ENCODE measurements around the gene ORC2.
"Not testable (repeated sequence)": the region's sequence is repeated elsewhere in the genome, so short reads cannot be mapped to it uniquely, and the experiment has no call there.

ORC2 gene

GRCh38 chr2:200966770-200967169, 3.3 kb upstream of the ORC2 start:
- no peak overlapping the region for H3K9ac ChIP-seq (ENCODE audit: low read length)
- H3K27ac ChIP-seq (ENCODE audit: low read length): no peak overlapping the region
- TF ChIP-seq EZH2phosphoT487 (IDR thresholded peaks at IDR 0.05; ENCODE audit: low read depth): no peak
- no peak for TF ChIP-seq CTCF (IDR thresholded peaks at IDR 0.05; ENCODE audit: low read depth, low read length)
- no peaks in the 10 kb centered on the region for H3K9me3 ChIP-seq (ENCODE audit: insufficient read depth, low read length)
- H3K4me1 ChIP-seq (ENCODE audit: low read length): peaks cover 23% of the 10 kb centered on the region
- peaks cover 24% of the 10 kb centered on the region for H3K79me2 ChIP-seq (ENCODE audit: low read length)
- H3K4me2 ChIP-seq (ENCODE audit: low read length): no peak overlapping the region
- H2AFZ ChIP-seq (ENCODE audit: low read depth, low read length): no peak overlapping the region
- H4K20me1 ChIP-seq (ENCODE audit: insufficient read depth, low read length): peaks cover 9% of the 10 kb centered on the region; the same call in 1 of the 2 replicates
- H3K4me3 ChIP-seq (ENCODE audit: low read length): no peak overlapping the region
- peaks cover 3% of the 10 kb centered on the region for H3K36me3 ChIP-seq (replicated peaks; ENCODE audit: low read depth, low read length)
- H3K27me3 ChIP-seq (ENCODE audit: low read depth, low read length): no peaks in the 10 kb centered on the region

- H3K27me3 ChIP-seq (ENCODE audit: low read depth, low read length): no peaks in the 10 kb centered on the region
- peak overlapping the region; percentile 85 for H3K4me3 ChIP-seq (ENCODE audit: low read length)
- H3K4me2 ChIP-seq (ENCODE audit: low read length): peak overlapping the region; percentile 78
- peaks cover 46% of the 10 kb centered on the region for H3K79me2 ChIP-seq (ENCODE audit: low read length)
- H3K9me3 ChIP-seq (ENCODE audit: insufficient read depth, low read length): no peaks in the 10 kb centered on the region
- peak overlapping the region; percentile 82 for H3K9ac ChIP-seq (ENCODE audit: low read length)
- H4K20me1 ChIP-seq (ENCODE audit: insufficient read depth, low read length): peaks cover 11% of the 10 kb centered on the region; the same call in 1 of the 2 replicates
- no peak for TF ChIP-seq CTCF (IDR thresholded peaks at IDR 0.05; ENCODE audit: low read depth, low read length)
- no peak for TF ChIP-seq EZH2phosphoT487 (IDR thresholded peaks at IDR 0.05; ENCODE audit: low read depth)
- peaks cover 37% of the 10 kb centered on the region for H3K4me1 ChIP-seq (ENCODE audit: low read length)
- H3K27ac ChIP-seq (ENCODE audit: low read length): no peak overlapping the region
- peaks cover 4% of the 10 kb centered on the region for H3K36me3 ChIP-seq (replicated peaks; ENCODE audit: low read depth, low read length)
- no peak overlapping the region for H2AFZ ChIP-seq (ENCODE audit: low read depth, low read length)
Observed at GRCh38 chr2:200964498-200964897, 1.0 kb upstream of the ORC2 start.

GRCh38 chr2:200963918-200964252, 425 bp upstream of the ORC2 start:
- peaks cover 11% of the 10 kb centered on the region; the same call in 1 of the 2 replicates for H4K20me1 ChIP-seq (ENCODE audit: insufficient read depth, low read length)
- peaks cover 52% of the 10 kb centered on the region for H3K79me2 ChIP-seq (ENCODE audit: low read length)
- H3K4me3 ChIP-seq (ENCODE audit: low read length): peak overlapping the region; percentile 85
- not testable (repeated sequence) for H3K9me3 ChIP-seq (ENCODE audit: insufficient read depth, low read length); H3K27me3 ChIP-seq (ENCODE audit: low read depth, low read length); H3K36me3 ChIP-seq (replicated peaks; ENCODE audit: low read depth, low read length)
- peak overlapping the region; percentile 66; the same call in 1 of the 2 replicates for H2AFZ ChIP-seq (ENCODE audit: low read depth, low read length)
- peak overlapping the region; percentile 78 for H3K4me2 ChIP-seq (ENCODE audit: low read length)
- H3K9ac ChIP-seq (ENCODE audit: low read length): peak overlapping the region; percentile 82
- peak overlapping the region; percentile 31; the same call in 1 of the 2 replicates for H3K27ac ChIP-seq (ENCODE audit: low read length)
- peaks cover 43% of the 10 kb centered on the region for H3K4me1 ChIP-seq (ENCODE audit: low read length)

GRCh38 chr2:200962811-200963123, 693 bp downstream of the ORC2 start:
- peak overlapping the region; percentile 91 for H3K4me2 ChIP-seq (ENCODE audit: low read length)
- H3K79me2 ChIP-seq (ENCODE audit: low read length): peaks cover 58% of the 10 kb centered on the region
- H3K27me3 ChIP-seq (ENCODE audit: low read depth, low read length): no peaks in the 10 kb centered on the region
- H3K9me3 ChIP-seq (ENCODE audit: insufficient read depth, low read length): no peaks in the 10 kb centered on the region
- H2AFZ ChIP-seq (ENCODE audit: low read depth, low read length): peak overlapping the region; percentile 80
- peaks cover 47% of the 10 kb centered on the region for H3K4me1 ChIP-seq (ENCODE audit: low read length)
- peaks cover 6% of the 10 kb centered on the region for H3K36me3 ChIP-seq (replicated peaks; ENCODE audit: low read depth, low read length)
- peaks cover 11% of the 10 kb centered on the region; the same call in 1 of the 2 replicates for H4K20me1 ChIP-seq (ENCODE audit: insufficient read depth, low read length)
- H3K4me3 ChIP-seq (ENCODE audit: low read length): peak overlapping the region; percentile 85
- peak overlapping the region; percentile 82 for H3K9ac ChIP-seq (ENCODE audit: low read length)
- TF ChIP-seq EZH2phosphoT487 (IDR thresholded peaks at IDR 0.05; ENCODE audit: low read depth) (no peak), CTCF (IDR thresholded peaks at IDR 0.05; ENCODE audit: low read depth, low read length) (no peak)
- peak overlapping the region; percentile 64 for H3K27ac ChIP-seq (ENCODE audit: low read length)

- peaks cover 44% of the 10 kb centered on the region for H3K4me1 ChIP-seq (ENCODE audit: low read length)
- H4K20me1 ChIP-seq (ENCODE audit: insufficient read depth, low read length): peaks cover 11% of the 10 kb centered on the region; the same call in 1 of the 2 replicates
- TF ChIP-seq CTCF (IDR thresholded peaks at IDR 0.05; ENCODE audit: low read depth, low read length): no peak
- no peak for TF ChIP-seq EZH2phosphoT487 (IDR thresholded peaks at IDR 0.05; ENCODE audit: low read depth)
- H3K27me3 ChIP-seq (ENCODE audit: low read depth, low read length): no peaks in the 10 kb centered on the region
- H3K36me3 ChIP-seq (replicated peaks; ENCODE audit: low read depth, low read length): peaks cover 9% of the 10 kb centered on the region
- H3K27ac ChIP-seq (ENCODE audit: low read length): no peak overlapping the region
- H3K4me3 ChIP-seq (ENCODE audit: low read length): peak overlapping the region; percentile 85; the same call in 1 of the 2 replicates
- H3K4me2 ChIP-seq (ENCODE audit: low read length): peak overlapping the region; percentile 91
- no peak overlapping the region for H2AFZ ChIP-seq (ENCODE audit: low read depth, low read length)
- no peak overlapping the region for H3K9ac ChIP-seq (ENCODE audit: low read length)
- no peaks in the 10 kb centered on the region for H3K9me3 ChIP-seq (ENCODE audit: insufficient read depth, low read length)
- H3K79me2 ChIP-seq (ENCODE audit: low read length): peaks cover 58% of the 10 kb centered on the region
Observed at GRCh38 chr2:200961674-200962073, 1.8 kb downstream of the ORC2 start.
